Measurements from ENCODE around the gene AP3M1. TPM values are rescaled to one million over a fixed set of nuclear protein-coding genes. Genes with fewer than 3 reads are reported as not detected.

AP3M1 gene
- total RNA-seq, 1 experiment from 2014 or later, result 37.4 TPM

GRCh38 chr10:74111799-74112198 lies 38.8 kb downstream of the AP3M1 start:
- H2BK120ac ChIP-seq (ENCODE audit: low read depth, low read length, poor library complexity, severe bottlenecking), result no peak overlapping the region
- H3K9me3 ChIP-seq (ENCODE audit: control insufficient read depth, low read depth, low read length), result no peaks in the 10 kb centered on the region
- WGBS (ENCODE audit: extremely low coverage, insufficient read length, low lambda C conversion rate), result no CpG with 5 or more reads among the region's 14 CpGs
- no peak overlapping the region for H2AK5ac ChIP-seq (ENCODE audit: insufficient read length, low read length)
- H3K36me3 Mint-ChIP-seq (ENCODE audit: insufficient read depth in 1 of 3, low read depth in 3 of 3), result peaks cover 74 to 97% (median 96%) of the 10 kb centered on the region in 3 experiments; a peak in 6 of 7 replicates
- H4K20me1 ChIP-seq (ENCODE audit: control insufficient read depth, insufficient read depth, insufficient read length), result no peaks in the 10 kb centered on the region
- no peak overlapping the region for H3T11ph ChIP-seq (ENCODE audit: low read length)
- H3K9ac ChIP-seq (ENCODE audit: extremely low read depth, insufficient read length, low read length), result no peak overlapping the region
- no peak overlapping the region for H2BK12ac ChIP-seq (ENCODE audit: insufficient read length, low read depth, low read length)
- no peak overlapping the region for H3K18ac ChIP-seq (ENCODE audit: insufficient read length, low read depth, low read length)
- TF ChIP-seq, protein P1, sequence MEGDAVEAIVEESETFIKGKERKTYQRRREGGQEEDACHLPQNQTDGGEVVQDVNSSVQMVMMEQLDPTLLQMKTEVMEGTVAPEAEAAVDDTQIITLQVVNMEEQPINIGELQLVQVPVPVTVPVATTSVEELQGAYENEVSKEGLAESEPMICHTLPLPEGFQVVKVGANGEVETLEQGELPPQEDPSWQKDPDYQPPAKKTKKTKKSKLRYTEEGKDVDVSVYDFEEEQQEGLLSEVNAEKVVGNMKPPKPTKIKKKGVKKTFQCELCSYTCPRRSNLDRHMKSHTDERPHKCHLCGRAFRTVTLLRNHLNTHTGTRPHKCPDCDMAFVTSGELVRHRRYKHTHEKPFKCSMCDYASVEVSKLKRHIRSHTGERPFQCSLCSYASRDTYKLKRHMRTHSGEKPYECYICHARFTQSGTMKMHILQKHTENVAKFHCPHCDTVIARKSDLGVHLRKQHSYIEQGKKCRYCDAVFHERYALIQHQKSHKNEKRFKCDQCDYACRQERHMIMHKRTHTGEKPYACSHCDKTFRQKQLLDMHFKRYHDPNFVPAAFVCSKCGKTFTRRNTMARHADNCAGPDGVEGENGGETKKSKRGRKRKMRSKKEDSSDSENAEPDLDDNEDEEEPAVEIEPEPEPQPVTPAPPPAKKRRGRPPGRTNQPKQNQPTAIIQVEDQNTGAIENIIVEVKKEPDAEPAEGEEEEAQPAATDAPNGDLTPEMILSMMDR (conservative IDR thresholded peaks at IDR 0.05), result no peak
- no peak overlapping the region for H3K4me2 ChIP-seq (ENCODE audit: insufficient read depth, insufficient read length, low read length)
- peaks cover 2% of the 10 kb centered on the region; the same call in 1 of the 2 replicates for H3K27me3 Mint-ChIP-seq (ENCODE audit: low read depth)
- no peak overlapping the region for H3K14ac ChIP-seq (ENCODE audit: insufficient read depth, low read length)
- no peak overlapping the region for H3K4me3 Mint-ChIP-seq
- peaks cover 4% of the 10 kb centered on the region for H3K79me1 ChIP-seq (ENCODE audit: insufficient read depth, low read depth, low read length, poor library complexity, severe bottlenecking)
- H3K23ac ChIP-seq (ENCODE audit: insufficient read length, low read depth, low read length), result no peak overlapping the region
- H3K23me2 ChIP-seq (ENCODE audit: insufficient read length, low read depth, low read length, poor library complexity, severe bottlenecking), result no peaks in the 10 kb centered on the region
- no peak overlapping the region for H3K56ac ChIP-seq (ENCODE audit: insufficient read length, low read depth, low read length)
- peak overlapping the region in 1 of 3 experiments; percentile 44; a peak in 1 of 7 replicates for H3K27ac Mint-ChIP-seq
- no peaks in the 10 kb centered on the region for H3K27me3 ChIP-seq (ENCODE audit: insufficient read depth, low read length)
- no peak overlapping the region for H2BK5ac ChIP-seq (ENCODE audit: insufficient read length, low read length)
- H3K9me3 Mint-ChIP-seq, result no peaks in the 10 kb centered on the region
- no peak overlapping the region for H2BK20ac ChIP-seq (ENCODE audit: low read depth, low read length, poor library complexity, severe bottlenecking)
- no peak overlapping the region for H2BK15ac ChIP-seq (ENCODE audit: low read depth, low read length)
- H3K79me2 ChIP-seq (ENCODE audit: insufficient read depth, low read length), result no peaks in the 10 kb centered on the region
- no peak overlapping the region for H2AFZ ChIP-seq (ENCODE audit: low read length)
- no peak overlapping the region for H4K5ac ChIP-seq (ENCODE audit: insufficient read length, low read depth, low read length)
- no peak overlapping the region for H4K8ac ChIP-seq (replicated peaks; ENCODE audit: insufficient read length, low read depth, low read length)
- no peak overlapping the region for H3K4ac ChIP-seq (ENCODE audit: low read depth, low read length)
- DNase-seq, result no peak
- H3K4me1 Mint-ChIP-seq, result no peaks in the 10 kb centered on the region
- no peak overlapping the region for H3K27ac ChIP-seq (ENCODE audit: insufficient read length, low read depth, low read length)
- no peak overlapping the region for H4K91ac ChIP-seq (ENCODE audit: insufficient read length, low read depth, low read length)
- no peaks in the 10 kb centered on the region for H3K4me1 ChIP-seq (ENCODE audit: insufficient read depth, low read length)

Data from H9 (cell line).